Calu3 (cell line): Measurements from ENCODE around the gene DGKI. TPM values are rescaled to one million over a fixed set of nuclear protein-coding genes. Genes with fewer than 3 reads are reported as not detected.

Source experiments
- BruUV-seq: library from RNA; stranded (reverse); fragments of 400-500 nt; replicated peaks from 2 replicates; lab custom pipeline; 2021; lab: Mats Ljungman, UMichigan
- CTCF ChIA-PET: fragments of 300-600 bp; sonication (Branson Sonifier 250); formaldehyde crosslinking; loops from one replicate; lab custom pipeline; 2022; ENCODE audit warnings: antibody characterized with exemption; lab: Charles Lee
- DNase-seq: peaks from one replicate; pipeline ENCODE4 v3.0.0; 2022
- H3K27ac Mint-ChIP-seq: one replicate; pipeline ENCODE4 v1.8.0; 2022; ENCODE audit warnings: mixed read lengths; ENCODE audit not compliant: unreplicated experiment
- H3K27me3 Mint-ChIP-seq: one replicate; pipeline ENCODE4 v1.8.0; 2022; ENCODE audit warnings: mixed read lengths; ENCODE audit not compliant: unreplicated experiment
- H3K36me3 Mint-ChIP-seq: one replicate; pipeline ENCODE4 v1.8.0; 2022; ENCODE audit warnings: mild to moderate bottlenecking, moderate library complexity, mixed read lengths; ENCODE audit not compliant: insufficient read depth, unreplicated experiment
- H3K4me1 Mint-ChIP-seq: one replicate; pipeline ENCODE4 v1.8.0; 2022; ENCODE audit warnings: mild to moderate bottlenecking, low read depth, mixed read lengths; ENCODE audit not compliant: unreplicated experiment
- H3K4me3 Mint-ChIP-seq: one replicate; pipeline ENCODE4 v1.8.0; 2022; ENCODE audit warnings: mild to moderate bottlenecking, low read depth, moderate library complexity, mixed read lengths; ENCODE audit not compliant: unreplicated experiment
- H3K9me3 Mint-ChIP-seq: one replicate; pipeline ENCODE4 v1.8.0; 2022; ENCODE audit warnings: low read depth, mixed read lengths; ENCODE audit not compliant: unreplicated experiment
- CTCF ChIP-seq: fragments of 200-600 bp; IDR thresholded peaks from one replicate; pipeline ENCODE4 v1.8.0; 2022; ENCODE audit warnings: antibody characterized with exemption; ENCODE audit not compliant: unreplicated experiment
- intact Hi-C: fragments of 100-400 bp; cut with micrococcal nuclease; formaldehyde crosslinking; loops from one replicate; pipeline ENCODE4 v1.10.0; 2022; ENCODE audit not compliant: unreplicated experiment
- total RNA-seq: library from RNA; stranded (reverse); gene quantifications from 2 replicates; pipeline ENCODE4 v1.2.3, GENCODE V29; 2022

Gene DGKI
- total RNA-seq, 1 experiment from 2014 or later: not detected

- DNase-seq: no peak
- Mint-ChIP-seq H3K27me3 (no peaks in the 10 kb centered on the region), H3K9me3 (peaks cover 4% of the 10 kb centered on the region), H3K4me1 (peaks cover 32% of the 10 kb centered on the region), H3K36me3 (peaks cover 10% of the 10 kb centered on the region), H3K4me3 (no peak overlapping the region), H3K27ac (no peak overlapping the region)
- no TSS peak for BruUV-seq
- TF ChIP-seq CTCF: no peak
- intact Hi-C loops: loop anchor here (5.0 kb wide), 1 partner anchor 76 kb away; no protein-coding TSS in a partner anchor
- CTCF ChIA-PET: no interaction called here
Measured at GRCh38 chr7:137583172-137583571, 263.6 kb downstream of the DGKI start.

GRCh38 chr7:137579913-137580640, 266.7 kb downstream of the DGKI start:
- no peak for DNase-seq

GRCh38 chr7:137578541-137578940, 268.2 kb downstream of the DGKI start:
- CTCF ChIA-PET: no interaction called here
- H3K4me3 Mint-ChIP-seq: no peak overlapping the region
- TF ChIP-seq CTCF: no peak
- no TSS peak for BruUV-seq
- DNase-seq: no peak
- peaks cover 4% of the 10 kb centered on the region for H3K9me3 Mint-ChIP-seq
- H3K4me1 Mint-ChIP-seq: peaks cover 51% of the 10 kb centered on the region
- intact Hi-C loops: no loop called here
- peak overlapping the region; percentile 67 for H3K27ac Mint-ChIP-seq
- H3K27me3 Mint-ChIP-seq: no peaks in the 10 kb centered on the region
- peaks cover 11% of the 10 kb centered on the region for H3K36me3 Mint-ChIP-seq

More at GRCh38 chr7:137579913-137580640, 266.7 kb downstream of the DGKI start:
- H3K27me3 Mint-ChIP-seq: no peaks in the 10 kb centered on the region
- BruUV-seq: TSS peak; percentile 51
- intact Hi-C loops: loop anchor here (5.0 kb wide), 1 partner anchor 73 kb away; no protein-coding TSS in a partner anchor
- no peak for TF ChIP-seq CTCF
- peaks cover 51% of the 10 kb centered on the region for H3K4me1 Mint-ChIP-seq
- peaks cover 11% of the 10 kb centered on the region for H3K36me3 Mint-ChIP-seq
- peak overlapping the region; percentile 99 for H3K27ac Mint-ChIP-seq
- no peak overlapping the region for H3K4me3 Mint-ChIP-seq
- CTCF ChIA-PET: interaction anchor here (1.5 to 1.6 kb wide), 2 partner anchors 12 to 46 kb away, joined by 3 to 6 read pairs; no protein-coding TSS in a partner anchor
- peaks cover 4% of the 10 kb centered on the region for H3K9me3 Mint-ChIP-seq

- CTCF ChIA-PET: no interaction called here
- Mint-ChIP-seq H3K27ac (peak overlapping the region; percentile 87), H3K4me3 (no peak overlapping the region), H3K36me3 (peaks cover 11% of the 10 kb centered on the region), H3K27me3 (no peaks in the 10 kb centered on the region), H3K4me1 (peaks cover 51% of the 10 kb centered on the region), H3K9me3 (peaks cover 4% of the 10 kb centered on the region)
- no peak for TF ChIP-seq CTCF
- no peak for DNase-seq
- intact Hi-C loops: no loop called here
- no TSS peak for BruUV-seq
Measured at GRCh38 chr7:137577184-137577583, 269.6 kb downstream of the DGKI start.
